ENCODE data around the gene MAST4.
"Not testable (repeated sequence)": the region's sequence is repeated elsewhere in the genome, so short reads cannot be mapped to it uniquely, and the experiment has no call there.

The MAST4 gene

GRCh38 chr5:66814146-66814991, 218.2 kb downstream of the MAST4 start:
- no peak for DNase-seq

GRCh38 chr5:66818304-66818934, 222.2 kb downstream of the MAST4 start:
- no peak for DNase-seq

- no peak for DNase-seq
Observed at GRCh38 chr5:66818935-66819328, 222.7 kb downstream of the MAST4 start.

- DNase-seq: no peak
Observed at GRCh38 chr5:66820630-66821207, 224.5 kb downstream of the MAST4 start.

DNA sequence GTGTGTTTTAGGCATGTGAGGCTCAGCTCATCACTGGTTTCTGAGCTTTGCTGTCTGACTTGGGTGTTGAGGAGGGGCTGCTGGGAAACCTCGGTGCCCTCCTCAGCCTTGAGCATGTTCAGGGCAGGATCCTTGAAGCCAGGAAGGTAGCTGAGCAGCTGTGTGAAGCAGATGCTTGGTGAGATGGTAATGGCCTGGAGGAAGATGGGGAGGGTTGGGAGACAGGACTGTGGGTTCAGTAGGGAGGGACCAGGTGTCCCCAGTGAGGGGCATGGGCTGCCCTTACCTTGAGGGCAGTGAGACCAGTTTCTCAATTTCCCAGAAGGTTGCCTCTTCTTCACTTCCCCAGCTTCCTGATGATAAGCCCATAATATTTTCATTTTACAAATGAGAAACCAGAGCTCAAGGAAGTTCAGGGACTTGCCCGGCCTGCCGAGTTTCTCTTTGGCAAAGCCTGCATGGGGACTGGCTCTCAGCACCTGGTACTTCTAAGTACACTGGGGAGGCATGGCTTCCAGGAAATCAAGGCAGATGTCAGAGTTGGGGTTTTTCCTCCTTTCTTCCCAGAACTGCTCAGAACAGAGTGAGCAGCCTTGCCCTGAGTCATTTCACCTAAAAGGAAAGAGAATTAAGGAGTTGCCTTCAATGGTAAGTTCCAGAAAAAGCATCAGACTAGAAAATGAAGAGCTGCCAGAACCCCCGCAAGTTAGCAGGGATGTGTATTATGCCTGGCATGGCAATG, 225.7 kb downstream of the MAST4 start:
- DNase-seq: peak; percentile 22

DNA sequence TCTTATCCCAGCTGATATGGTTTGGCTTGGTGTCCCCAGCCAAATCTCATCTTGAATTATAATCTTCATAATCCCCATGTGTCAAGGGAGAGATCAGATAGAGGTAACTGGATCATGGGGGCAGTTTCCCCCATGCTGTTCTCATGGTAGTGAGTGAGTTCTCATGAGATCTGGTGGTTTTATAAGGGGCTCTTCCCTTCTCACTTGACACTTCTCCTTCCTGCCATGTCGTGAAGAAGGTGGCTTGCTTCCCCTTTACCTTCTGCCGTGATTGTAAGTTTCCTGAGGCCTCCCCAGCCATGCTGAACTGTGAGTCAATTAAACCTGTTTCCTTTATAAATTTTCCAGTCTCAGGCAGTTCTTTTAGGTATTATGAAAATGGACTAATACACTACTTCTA, 226.7 kb downstream of the MAST4 start:
- DNase-seq: not testable (repeated sequence)

DNA sequence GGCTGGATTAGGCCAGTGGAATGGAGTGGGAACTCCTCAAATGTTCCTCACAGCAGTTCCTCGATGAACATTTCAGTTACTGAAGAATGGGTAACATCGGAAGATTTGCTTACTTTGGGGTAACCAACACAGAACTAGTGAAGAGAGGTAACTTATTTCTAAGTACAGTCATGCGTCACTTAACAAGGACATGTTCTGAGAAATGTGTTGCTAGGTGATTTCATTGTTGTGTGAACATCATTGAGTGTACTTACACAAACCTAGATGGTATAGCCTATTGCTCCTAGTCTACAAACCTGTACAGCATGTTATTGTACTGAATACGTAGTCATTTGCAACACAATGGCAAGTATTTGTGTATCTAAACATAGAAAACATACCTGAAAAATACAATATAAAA, 228.3 kb downstream of the MAST4 start:
- DNase-seq: no peak

- no peak for DNase-seq
Observed at GRCh38 chr5:66826263-66826662, 230.1 kb downstream of the MAST4 start.

GRCh38 chr5:66826696-66827095, 230.5 kb downstream of the MAST4 start:
- no peak for DNase-seq

DNA sequence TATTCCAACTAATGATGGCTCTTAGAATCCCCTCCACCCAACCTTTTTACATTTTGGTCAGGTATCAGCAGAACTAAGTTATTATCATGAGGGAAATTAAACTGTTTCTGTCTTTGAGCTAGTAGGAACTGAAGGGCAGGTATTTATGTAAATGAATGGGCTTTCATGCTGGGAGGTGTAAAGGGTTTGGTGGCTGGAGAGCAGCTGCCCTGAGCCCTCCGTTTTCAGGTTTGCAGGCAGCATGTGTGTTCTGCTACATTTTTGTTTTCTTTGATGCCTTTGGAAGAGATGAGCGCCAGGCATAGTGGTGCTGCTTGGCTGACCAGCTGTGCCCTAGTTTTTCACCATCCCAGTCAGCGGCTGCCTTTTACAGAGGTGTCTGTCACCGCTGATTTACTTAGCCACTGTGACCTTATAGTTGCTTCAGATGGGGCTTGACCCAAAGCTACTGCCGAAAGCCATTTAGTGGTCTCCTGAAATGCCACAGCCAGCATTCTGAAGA, 231.9 kb downstream of the MAST4 start:
- no peak for DNase-seq

DNA sequence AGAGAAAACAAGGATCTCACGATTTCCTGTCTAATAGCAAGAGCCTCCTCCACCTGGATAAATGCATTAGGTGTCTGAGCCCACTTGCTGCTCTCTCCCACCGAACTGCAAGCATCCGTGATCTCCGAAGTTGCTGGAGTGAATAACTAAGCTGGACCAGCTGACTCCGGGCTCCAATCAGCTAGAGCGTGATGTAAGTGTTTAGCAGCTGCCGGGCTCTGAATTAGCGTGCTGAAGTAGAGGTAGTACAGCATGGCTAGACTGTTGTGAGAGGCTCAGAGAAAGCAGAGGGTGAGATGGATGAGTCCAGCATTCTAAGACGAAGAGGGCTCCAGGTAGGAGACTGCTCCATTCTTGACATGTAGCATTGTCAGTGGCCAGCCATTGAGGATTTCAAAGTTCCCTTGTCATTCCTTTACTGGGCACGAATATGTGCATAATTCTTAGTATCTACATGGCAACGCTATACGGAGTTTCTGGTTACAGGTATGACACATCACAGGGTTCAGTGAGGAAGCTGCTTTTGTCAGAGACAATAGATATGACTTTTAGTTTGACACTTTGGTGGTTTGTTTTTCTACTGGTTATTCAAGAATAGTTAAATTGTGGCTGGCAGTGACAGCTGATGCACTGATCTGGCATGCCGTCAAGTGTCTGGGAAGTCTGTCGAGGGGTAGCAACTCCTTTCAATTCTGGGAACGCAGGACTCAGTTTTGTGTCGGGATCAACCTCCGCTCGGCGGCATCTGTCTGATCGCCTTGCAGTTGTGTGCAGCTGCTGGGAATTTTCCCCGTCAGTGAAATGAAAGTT, 232.6 kb downstream of the MAST4 start:
- peak; percentile 33 for DNase-seq

DNA sequence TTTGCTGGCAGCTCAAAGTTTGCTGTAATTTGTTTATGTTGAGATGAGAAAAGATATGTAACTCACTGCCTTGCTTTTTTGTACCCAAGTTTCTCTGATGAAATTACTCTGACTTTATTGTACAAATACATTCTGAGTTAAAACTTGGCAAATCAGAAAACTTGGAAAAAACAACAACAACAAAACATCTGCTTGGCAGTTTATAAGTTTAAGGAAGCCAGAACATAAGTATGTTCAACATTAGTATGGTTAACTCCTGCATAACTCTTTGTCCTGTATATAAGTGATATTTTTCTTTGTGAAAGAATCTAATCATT, 233.1 kb downstream of the MAST4 start:
- no peak for DNase-seq

- DNase-seq: no peak
Observed at GRCh38 chr5:66829826-66830225, 233.6 kb downstream of the MAST4 start.

- no peak for DNase-seq
Observed at GRCh38 chr5:66830636-66831035, 234.4 kb downstream of the MAST4 start.

DNA sequence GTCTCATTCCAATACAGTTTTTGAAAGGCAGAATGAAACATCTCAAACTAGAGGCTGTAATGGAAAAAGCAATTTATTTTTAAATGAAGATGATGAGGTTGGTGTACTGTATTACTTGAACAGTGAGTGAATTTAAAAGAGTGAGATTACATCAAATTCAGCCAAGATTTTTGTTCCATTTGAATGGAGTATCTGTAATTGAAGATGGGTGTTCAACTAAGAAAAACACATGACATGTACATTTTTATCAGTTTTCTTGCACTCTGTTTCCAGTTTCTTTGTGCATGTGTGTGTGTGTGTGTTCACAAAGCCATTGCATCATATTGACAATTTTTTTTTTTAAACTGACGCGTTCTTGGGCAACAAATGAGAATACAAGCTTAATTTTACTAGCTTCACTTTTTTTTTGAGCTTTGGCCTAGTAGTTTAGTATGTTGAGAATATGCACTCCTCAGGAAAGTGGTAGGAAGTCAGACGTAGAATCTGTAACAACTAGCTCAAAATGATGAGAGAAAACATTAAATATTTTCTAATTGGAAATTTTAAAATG, 243.5 kb downstream of the MAST4 start:
- DNase-seq: no peak

GRCh38 chr5:66840511-66841013, 244.4 kb downstream of the MAST4 start:
- no peak for DNase-seq

- DNase-seq: no peak
Observed at GRCh38 chr5:66841264-66841663, 245.1 kb downstream of the MAST4 start.

DNA sequence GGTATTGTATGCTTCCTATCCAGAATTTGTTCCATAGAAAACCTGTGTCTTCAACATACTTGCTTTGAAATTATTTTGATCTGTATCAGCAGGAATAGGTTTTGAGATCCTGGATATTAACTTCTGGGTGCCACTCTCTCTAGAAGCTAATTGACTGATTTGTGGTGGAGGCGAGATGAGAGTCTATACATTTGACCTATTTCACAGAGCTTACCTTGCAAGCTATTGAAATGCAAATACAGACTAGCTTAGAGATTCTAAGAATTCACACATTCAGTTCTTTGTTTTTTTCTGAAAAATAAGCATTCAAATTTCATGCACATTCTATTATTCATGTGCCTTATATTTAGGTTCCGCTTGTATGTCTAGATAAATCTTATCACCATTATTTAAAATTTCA, 246.3 kb downstream of the MAST4 start:
- DNase-seq: no peak

DNA sequence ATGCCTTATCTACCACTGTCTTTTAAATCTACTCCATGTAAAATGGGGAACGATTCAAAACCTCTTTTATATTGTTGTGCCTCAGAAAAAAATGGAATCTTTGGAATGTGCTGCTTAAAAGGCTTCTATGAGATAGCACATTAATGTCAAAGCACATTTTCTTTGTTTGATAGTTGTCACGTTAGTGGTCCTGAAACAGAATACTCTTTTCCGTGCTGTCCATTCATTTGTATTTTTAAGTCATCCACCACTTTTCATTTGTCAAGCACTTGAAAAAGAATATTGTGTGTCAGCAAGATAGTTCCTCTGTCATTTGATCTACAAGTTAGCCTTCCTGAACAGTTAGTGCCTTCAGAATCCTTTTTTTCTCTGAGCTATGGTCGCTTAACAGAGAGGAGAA, 246.9 kb downstream of the MAST4 start:
- DNase-seq: no peak

DNA sequence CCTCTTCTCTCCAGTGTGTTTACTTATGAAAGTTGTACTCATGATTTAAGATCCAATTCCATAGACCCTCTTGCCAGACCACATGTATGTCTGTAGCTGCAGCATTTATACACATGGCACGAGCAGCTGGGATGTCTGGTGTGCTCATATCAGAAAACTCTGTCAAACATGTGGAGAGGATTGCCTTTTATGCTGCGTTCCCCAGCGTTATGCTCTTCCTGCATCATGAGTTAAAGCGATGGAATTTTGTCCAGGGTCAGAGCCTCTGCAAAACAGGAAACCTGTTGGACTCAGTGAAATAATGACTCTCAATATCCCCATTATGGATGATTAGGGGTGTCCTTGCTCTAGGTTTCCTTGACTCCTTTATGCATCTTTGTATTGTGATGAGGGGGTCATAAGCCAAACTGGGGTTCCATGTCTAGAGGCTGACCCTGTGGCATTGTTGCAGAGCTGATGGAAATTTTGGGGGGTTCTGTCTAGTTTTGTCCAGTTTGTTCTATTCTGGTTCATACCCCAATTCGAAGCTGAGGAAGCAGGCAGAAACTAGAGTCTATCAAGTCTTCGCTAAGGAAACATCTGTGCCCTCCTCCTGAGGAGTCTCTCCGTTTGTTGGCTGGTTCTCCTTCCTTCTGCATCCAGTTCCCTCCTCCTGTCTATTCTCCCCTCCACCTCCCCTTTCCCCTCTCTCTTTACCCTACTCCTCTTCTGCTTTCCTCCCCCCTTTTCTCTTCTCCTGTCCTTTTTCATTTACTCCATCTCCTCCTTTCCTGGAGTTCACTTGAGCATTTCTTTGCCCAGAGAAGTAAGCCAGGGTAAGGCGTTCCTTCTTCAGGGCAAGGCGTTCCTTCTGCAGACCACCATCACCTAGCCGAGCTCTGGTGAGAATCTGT, 252.8 kb downstream of the MAST4 start:
- DNase-seq: no peak

- no peak for DNase-seq
Observed at GRCh38 chr5:66849803-66850202, 253.6 kb downstream of the MAST4 start.

Data from stimulated activated CD4-positive, alpha-beta T cell treated with anti-CD3 and anti-CD28 coated beads, Interleukin-12 subunit alpha, Interleukin-12 subunit beta, amount 100 ng/mL, for 4 hours (primary cell).